Muscle layer of colon (tissue), 2 donors: Measurements from ENCODE around the gene IRF8.

Experiments
- H3K27ac ChIP-seq: one replicate; pipeline ENCODE4 v1.7.0; 2013; ENCODE audit warnings: low read depth, mild to moderate bottlenecking, low read length, moderate library complexity
- H3K27me3 ChIP-seq, 2 donors: one replicate each; pipeline ENCODE4 v1.7.0; 2013; ENCODE audit warnings: low read length in 2 of 2, mild to moderate bottlenecking in 2 of 2; ENCODE audit not compliant: insufficient read depth in 2 of 2, control insufficient read depth in 1 of 2
- H3K36me3 ChIP-seq: one replicate; pipeline ENCODE4 v1.7.0; 2013; ENCODE audit warnings: mild to moderate bottlenecking, low read length; ENCODE audit not compliant: insufficient read depth
- H3K4me1 ChIP-seq: one replicate; pipeline ENCODE4 v1.7.0; 2013; ENCODE audit warnings: mild to moderate bottlenecking, low read length; ENCODE audit not compliant: insufficient read depth
- H3K4me3 ChIP-seq, 2 donors: one replicate each; pipeline ENCODE4 v1.7.0; 2013; ENCODE audit warnings: low read length in 2 of 2, low read depth in 1 of 2, mild to moderate bottlenecking in 1 of 2, moderate library complexity in 1 of 2
- H3K9ac ChIP-seq: one replicate; pipeline ENCODE4 v1.7.0; 2013; ENCODE audit warnings: low read length
- H3K9me3 ChIP-seq: one replicate; pipeline ENCODE4 v1.7.0; 2013; ENCODE audit warnings: mild to moderate bottlenecking, low read length
- donor health status: abdominal sarcoma.
- donor health status: Adenocarcinoma of cecum.

IRF8 gene

DNA sequence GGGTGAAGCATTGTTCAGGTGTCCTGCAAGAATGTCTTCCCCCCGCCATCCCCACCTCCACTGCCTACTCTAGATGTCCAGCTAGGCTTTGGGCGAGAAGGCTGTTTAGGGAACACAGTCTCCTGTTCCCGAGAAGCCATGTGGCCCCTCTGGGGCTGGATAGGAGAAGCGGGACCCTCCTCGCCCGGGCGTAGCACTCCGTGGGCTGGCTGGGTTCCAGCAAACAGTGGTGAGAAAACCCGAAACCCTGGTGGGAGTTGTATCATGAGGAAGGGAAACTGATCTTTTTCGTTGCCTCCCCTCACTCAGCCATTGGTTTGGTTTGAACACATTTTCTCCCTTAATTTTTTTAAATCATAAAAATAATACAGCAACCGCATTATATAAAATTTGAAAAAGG lies 56.6 kb downstream of the IRF8 start:
- Histone ChIP-seq H3K27me3 (no peaks in the 10 kb centered on the region), H3K4me3 (no peak overlapping the region), H3K9me3 (no peaks in the 10 kb centered on the region), H3K36me3 (no peaks in the 10 kb centered on the region), H3K4me1 (no peaks in the 10 kb centered on the region), H3K27ac (no peak overlapping the region), H3K9ac (no peak overlapping the region)

DNA sequence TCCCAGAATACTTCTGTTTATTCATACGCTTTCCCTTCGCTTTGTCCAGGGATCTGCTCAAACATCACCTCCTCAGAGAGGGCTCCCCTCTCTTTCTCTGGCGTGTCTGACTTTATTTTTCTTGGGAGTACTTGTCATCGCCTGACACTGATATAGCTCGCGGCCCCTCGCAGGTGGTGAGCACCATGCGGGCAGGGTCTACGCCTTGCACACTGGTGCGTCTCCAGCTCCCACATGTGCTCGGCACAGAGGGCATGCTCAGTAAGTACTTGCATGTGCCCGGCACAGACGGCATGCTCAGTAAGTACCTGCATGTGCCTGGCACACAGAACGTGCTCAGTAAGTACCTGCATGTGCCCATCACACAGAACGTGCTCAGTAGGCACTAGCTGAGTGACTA lies 57.5 kb downstream of the IRF8 start:
- Histone ChIP-seq H3K9ac (no peak overlapping the region), H3K27ac (no peak overlapping the region), H3K27me3 (no peaks in the 10 kb centered on the region), H3K36me3 (no peaks in the 10 kb centered on the region), H3K4me3 (no peak overlapping the region), H3K4me1 (no peaks in the 10 kb centered on the region), H3K9me3 (no peaks in the 10 kb centered on the region)

GRCh38 chr16:85958731-85959130 lies 59.8 kb downstream of the IRF8 start:
- H3K27me3 ChIP-seq, result no peaks in the 10 kb centered on the region
- H3K9ac ChIP-seq, result no peak overlapping the region

DNA sequence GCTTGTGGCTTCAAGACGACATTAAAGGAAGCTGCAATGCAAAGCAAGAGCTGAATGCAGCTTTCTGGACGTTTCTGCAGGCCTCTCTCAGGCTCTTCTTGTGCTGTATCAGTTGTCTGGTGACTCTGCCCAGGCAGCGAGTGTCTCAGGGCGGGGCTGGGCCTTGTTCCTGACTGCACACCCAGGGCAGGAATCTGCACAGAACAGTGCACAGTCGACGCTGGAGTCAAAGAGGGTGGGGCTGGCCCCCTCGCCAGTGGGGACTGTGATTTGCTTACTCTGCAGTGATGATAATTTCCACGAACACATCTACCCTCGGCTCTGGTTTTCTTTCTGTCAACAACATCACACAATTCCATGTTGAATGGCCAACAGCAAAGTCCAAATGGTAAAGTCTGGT lies 60.7 kb downstream of the IRF8 start:
- no peaks in the 10 kb centered on the region for H3K9me3 ChIP-seq
- H3K4me3 ChIP-seq, result no peak overlapping the region
- no peaks in the 10 kb centered on the region for H3K36me3 ChIP-seq
- H3K4me1 ChIP-seq, result peaks cover 22% of the 10 kb centered on the region
- H3K27me3 ChIP-seq, result no peaks in the 10 kb centered on the region
- no peak overlapping the region for H3K9ac ChIP-seq
- no peak overlapping the region for H3K27ac ChIP-seq

More at GRCh38 chr16:85958731-85959130, 59.8 kb downstream of the IRF8 start:
- peaks cover 12% of the 10 kb centered on the region for H3K4me1 ChIP-seq
- no peak overlapping the region for H3K27ac ChIP-seq
- no peaks in the 10 kb centered on the region for H3K36me3 ChIP-seq
- H3K4me3 ChIP-seq, result no peak overlapping the region
- no peaks in the 10 kb centered on the region for H3K9me3 ChIP-seq

GRCh38 chr16:85960486-85961046 lies 61.6 kb downstream of the IRF8 start:
- Histone ChIP-seq H3K36me3 (no peaks in the 10 kb centered on the region), H3K27ac (no peak overlapping the region), H3K9ac (no peak overlapping the region), H3K4me1 (peaks cover 28% of the 10 kb centered on the region), H3K9me3 (no peaks in the 10 kb centered on the region), H3K4me3 (no peak overlapping the region), H3K27me3 (no peaks in the 10 kb centered on the region)

GRCh38 chr16:85961988-85962915 lies 63.3 kb downstream of the IRF8 start:
- Histone ChIP-seq H3K36me3 (no peaks in the 10 kb centered on the region), H3K4me1 (peaks cover 28% of the 10 kb centered on the region), H3K27ac (no peak overlapping the region), H3K4me3 (no peak overlapping the region), H3K27me3 (no peaks in the 10 kb centered on the region), H3K9me3 (no peaks in the 10 kb centered on the region), H3K9ac (no peak overlapping the region)

GRCh38 chr16:85963753-85964285 lies 64.9 kb downstream of the IRF8 start:
- peaks cover 28% of the 10 kb centered on the region for H3K4me1 ChIP-seq
- no peak overlapping the region for H3K9ac ChIP-seq

DNA sequence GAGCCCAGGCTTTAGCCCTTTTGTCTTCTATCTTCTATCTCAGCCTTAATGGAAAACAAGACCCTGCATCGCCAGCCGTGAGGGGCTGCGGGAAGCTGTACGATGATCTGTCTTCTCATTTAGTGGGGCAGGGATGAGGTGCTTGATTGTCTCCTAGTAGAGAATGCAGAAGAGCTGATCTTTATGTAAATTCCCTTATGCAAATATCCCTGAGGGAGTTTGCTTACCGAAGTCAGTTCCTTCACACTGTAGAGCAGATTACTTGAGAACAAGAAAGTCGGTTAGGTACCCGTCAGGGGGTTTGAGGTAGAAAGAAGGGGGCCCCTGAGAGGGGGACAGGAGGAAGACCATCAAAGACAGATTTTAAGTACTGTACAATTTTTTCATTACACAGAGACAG lies 66.2 kb downstream of the IRF8 start:
- Histone ChIP-seq H3K27ac (no peak overlapping the region), H3K36me3 (no peaks in the 10 kb centered on the region), H3K4me3 (no peak overlapping the region)

More at GRCh38 chr16:85963753-85964285, 64.9 kb downstream of the IRF8 start:
- H3K4me3 ChIP-seq, result peak overlapping the region in 1 of 2 donors; percentile 15
- H3K27ac ChIP-seq, result no peak overlapping the region
- H3K9me3 ChIP-seq, result no peaks in the 10 kb centered on the region
- H3K36me3 ChIP-seq, result no peaks in the 10 kb centered on the region
- no peaks in the 10 kb centered on the region for H3K27me3 ChIP-seq

DNA sequence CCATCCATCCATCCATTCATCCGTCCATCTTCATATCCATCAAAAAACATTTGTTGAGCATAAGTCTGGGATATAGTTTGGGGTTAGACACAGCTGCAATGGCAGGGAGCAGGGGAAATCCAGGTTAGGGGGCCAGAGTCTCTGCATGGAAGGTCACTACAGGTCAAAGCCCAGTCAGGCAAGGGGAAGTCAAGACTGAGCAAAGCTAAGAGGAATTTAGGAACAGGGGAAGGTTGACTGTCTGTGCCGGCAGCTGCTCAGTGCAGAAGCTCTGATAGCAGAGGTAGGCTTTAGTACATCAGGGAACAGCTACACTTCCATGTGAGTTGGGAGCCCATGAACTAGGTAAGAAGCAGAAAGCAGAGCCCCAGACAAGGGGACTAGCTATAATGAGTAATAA lies 68.1 kb downstream of the IRF8 start:
- Histone ChIP-seq H3K4me3 (no peak overlapping the region), H3K4me1 (peaks cover 28% of the 10 kb centered on the region), H3K27me3 (no peaks in the 10 kb centered on the region), H3K36me3 (no peaks in the 10 kb centered on the region), H3K27ac (no peak overlapping the region), H3K9ac (no peak overlapping the region), H3K9me3 (no peaks in the 10 kb centered on the region)

More for the DNA sequence above, 66.2 kb downstream of the IRF8 start:
- peaks cover 28% of the 10 kb centered on the region for H3K4me1 ChIP-seq
- H3K9me3 ChIP-seq, result no peaks in the 10 kb centered on the region
- H3K9ac ChIP-seq, result no peak overlapping the region
- H3K27me3 ChIP-seq, result no peaks in the 10 kb centered on the region

DNA sequence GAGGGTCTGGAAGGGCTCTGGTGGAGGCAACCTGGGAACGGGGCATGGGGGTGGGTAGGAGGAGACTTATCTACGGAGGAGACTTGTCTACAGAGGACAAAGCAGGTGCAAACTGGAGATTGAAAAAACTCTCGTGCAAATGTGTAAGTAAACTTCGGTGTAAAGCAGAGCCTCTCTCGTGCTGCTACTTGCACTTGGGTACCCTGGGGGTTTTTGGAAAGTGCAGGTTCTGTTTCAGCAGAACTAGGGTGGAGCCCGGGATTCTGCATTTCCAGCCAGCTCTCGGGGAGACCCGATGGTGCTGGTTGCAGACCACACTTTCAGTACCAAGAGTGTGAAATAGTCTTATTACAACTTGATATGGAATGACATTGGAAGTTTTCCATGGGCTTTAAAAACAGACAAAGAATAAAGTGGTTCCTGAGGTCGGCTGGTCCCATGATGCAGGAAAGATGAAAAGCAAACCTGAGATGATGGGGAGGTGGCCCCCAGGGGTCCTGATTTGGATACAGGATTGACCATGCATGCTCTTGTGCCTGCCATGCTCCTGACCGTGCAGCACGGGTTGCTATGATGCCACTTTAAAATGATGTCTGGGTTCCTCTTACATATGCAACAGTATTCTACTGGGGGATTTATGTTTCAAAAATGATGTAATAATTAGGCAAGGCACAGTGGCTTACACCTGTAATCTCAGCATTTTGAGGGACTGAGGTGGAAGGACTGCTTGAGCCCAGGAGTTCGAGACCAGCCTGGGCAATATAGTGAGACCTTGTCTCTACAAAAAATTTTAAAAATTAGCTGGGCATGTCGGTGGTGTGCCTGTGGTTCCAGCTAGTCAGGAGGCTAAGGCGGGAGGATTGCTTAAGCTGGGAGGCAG lies 69.3 kb downstream of the IRF8 start:
- Histone ChIP-seq H3K4me3 (no peak overlapping the region), H3K9me3 (no peaks in the 10 kb centered on the region), H3K27ac (no peak overlapping the region), H3K36me3 (no peaks in the 10 kb centered on the region), H3K9ac (no peak overlapping the region), H3K27me3 (no peaks in the 10 kb centered on the region), H3K4me1 (peaks cover 20% of the 10 kb centered on the region)

DNA sequence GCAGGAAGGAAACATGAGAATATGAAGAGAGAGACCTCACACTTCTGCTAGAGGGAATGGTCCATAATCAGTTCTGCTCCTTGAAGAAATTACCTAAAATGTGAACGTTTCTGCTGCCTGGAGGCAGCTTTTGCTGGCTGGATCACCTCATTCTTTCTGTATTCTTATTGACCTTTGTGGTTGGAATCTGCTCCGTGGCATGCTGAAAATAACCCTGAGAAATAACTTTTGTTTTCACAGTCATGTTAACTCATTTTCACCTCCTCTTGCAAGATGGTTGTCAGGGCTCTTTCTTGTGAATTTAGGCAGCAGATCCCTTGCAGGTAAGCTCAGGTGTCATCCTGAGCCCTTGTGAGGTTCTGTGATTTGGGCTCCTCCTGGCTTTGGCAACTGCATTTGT lies 70.2 kb downstream of the IRF8 start:
- H3K4me1 ChIP-seq, result peaks cover 12% of the 10 kb centered on the region
- no peaks in the 10 kb centered on the region for H3K27me3 ChIP-seq
- H3K4me3 ChIP-seq, result no peak overlapping the region
- no peak overlapping the region for H3K27ac ChIP-seq
- no peak overlapping the region for H3K9ac ChIP-seq
- H3K9me3 ChIP-seq, result no peaks in the 10 kb centered on the region
- H3K36me3 ChIP-seq, result no peaks in the 10 kb centered on the region
